Gastroesophageal sphincter (tissue), 3 donors: ENCODE results near the gene EML5.
"Not testable (repeated sequence)": the region's sequence is repeated elsewhere in the genome, so short reads cannot be mapped to it uniquely, and the experiment has no call there.

Experiments
- POLR2AphosphoS5 ChIP-seq: sonication (generic); formaldehyde crosslinking; IDR thresholded peaks from one replicate; pipeline ENCODE4 v1.6.1; 2017; ENCODE audit warnings: antibody characterized with exemption
- TF ChIP-seq, protein P1 (sequence below), 4 experiments: fragments of 200-600 bp in 2 of 4; fragments of 450-650 bp in 2 of 4; sonication (generic) in 1 of 4; IDR thresholded peaks; one replicate each; pipeline ENCODE4 v1.5.1; 2017 to 2019; ENCODE audit warnings: antibody characterized with exemption in 4 of 4, mild to moderate bottlenecking in 2 of 4, moderate library complexity in 2 of 4

GRCh38 chr14:88819674-88820073 lies 26.9 kb upstream of the EML5 start:
- TF ChIP-seq POLR2AphosphoS5, result not testable (repeated sequence)
- TF ChIP-seq, protein P1, sequence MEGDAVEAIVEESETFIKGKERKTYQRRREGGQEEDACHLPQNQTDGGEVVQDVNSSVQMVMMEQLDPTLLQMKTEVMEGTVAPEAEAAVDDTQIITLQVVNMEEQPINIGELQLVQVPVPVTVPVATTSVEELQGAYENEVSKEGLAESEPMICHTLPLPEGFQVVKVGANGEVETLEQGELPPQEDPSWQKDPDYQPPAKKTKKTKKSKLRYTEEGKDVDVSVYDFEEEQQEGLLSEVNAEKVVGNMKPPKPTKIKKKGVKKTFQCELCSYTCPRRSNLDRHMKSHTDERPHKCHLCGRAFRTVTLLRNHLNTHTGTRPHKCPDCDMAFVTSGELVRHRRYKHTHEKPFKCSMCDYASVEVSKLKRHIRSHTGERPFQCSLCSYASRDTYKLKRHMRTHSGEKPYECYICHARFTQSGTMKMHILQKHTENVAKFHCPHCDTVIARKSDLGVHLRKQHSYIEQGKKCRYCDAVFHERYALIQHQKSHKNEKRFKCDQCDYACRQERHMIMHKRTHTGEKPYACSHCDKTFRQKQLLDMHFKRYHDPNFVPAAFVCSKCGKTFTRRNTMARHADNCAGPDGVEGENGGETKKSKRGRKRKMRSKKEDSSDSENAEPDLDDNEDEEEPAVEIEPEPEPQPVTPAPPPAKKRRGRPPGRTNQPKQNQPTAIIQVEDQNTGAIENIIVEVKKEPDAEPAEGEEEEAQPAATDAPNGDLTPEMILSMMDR (IDR thresholded peaks at IDR 0.05), result not testable (repeated sequence)
